CD8-positive, alpha-beta memory T cell (primary cell): ENCODE results near the gene CYP2A13. TPM values are rescaled to one million over a fixed set of nuclear protein-coding genes. Genes with fewer than 3 reads are reported as not detected.
"Not testable (repeated sequence)": the region's sequence is repeated elsewhere in the genome, so short reads cannot be mapped to it uniquely, and the experiment has no call there.

Experiments
- CTCF ChIA-PET: fragments of 350-600 bp; sonication (Branson Sonifier 250); formaldehyde crosslinking; loops from one replicate; lab custom pipeline; 2021; ENCODE audit warnings: antibody characterized with exemption; lab: Charles Lee
- POLR2A ChIA-PET: fragments of 350-600 bp; sonication (Branson Sonifier 250); formaldehyde crosslinking; loops from one replicate; lab custom pipeline; 2021; ENCODE audit warnings: antibody characterized with exemption; lab: Charles Lee
- DNase-seq, 5 donors: peaks; one replicate each; pipeline versions ENCODE4 v3.0.0 to v3.0.0-alpha.2; 2020 to 2022; ENCODE audit warnings: mixed read lengths in 1 of 5
- H3K27ac ChIP-seq: one replicate; pipeline ENCODE4 v1.7.0; 2013; ENCODE audit warnings: low read depth, mild to moderate bottlenecking, low read length, moderate library complexity
- H3K27me3 ChIP-seq: 2 replicates; pipeline ENCODE4 v1.7.0; 2013; ENCODE audit warnings: low read length, mild to moderate bottlenecking; ENCODE audit not compliant: insufficient read depth, poor library complexity, severe bottlenecking
- H3K36me3 ChIP-seq: 2 replicates; pipeline ENCODE4 v1.7.0; 2013; ENCODE audit warnings: mild to moderate bottlenecking, low read length, moderate library complexity; ENCODE audit not compliant: insufficient read depth
- H3K4me1 ChIP-seq: 2 replicates; pipeline ENCODE4 v1.7.0; 2013; ENCODE audit warnings: mild to moderate bottlenecking, low read length, moderate library complexity; ENCODE audit not compliant: insufficient read depth
- H3K4me3 ChIP-seq: 2 replicates; pipeline ENCODE4 v1.7.0; 2013; ENCODE audit warnings: mild to moderate bottlenecking, low read length
- H3K9me3 ChIP-seq: 2 replicates; pipeline ENCODE4 v1.7.0; 2013; ENCODE audit warnings: mild to moderate bottlenecking, low read length
- H3K27ac Mint-ChIP-seq, 8 donors: one replicate each; pipeline ENCODE4 v1.8.0; 2020 to 2021; ENCODE audit warnings: mixed read lengths in 8 of 8, mild to moderate bottlenecking in 6 of 8, inconsistent platforms in 3 of 8, moderate library complexity in 3 of 8
- H3K27me3 Mint-ChIP-seq, 2 donors: one replicate each; pipeline ENCODE4 v1.8.0; 2020 to 2021; ENCODE audit warnings: mixed read lengths in 2 of 2, mild to moderate bottlenecking in 1 of 2, moderate library complexity in 1 of 2
- H3K36me3 Mint-ChIP-seq, 3 donors: one replicate each; pipeline ENCODE4 v1.8.0; 2020 to 2021; ENCODE audit warnings: mixed read lengths in 3 of 3, inconsistent platforms in 1 of 3, mild to moderate bottlenecking in 1 of 3
- H3K4me1 Mint-ChIP-seq, 3 donors: one replicate each; pipeline ENCODE4 v1.8.0; 2020 to 2021; ENCODE audit warnings: mixed read lengths in 3 of 3, inconsistent platforms in 1 of 3, mild to moderate bottlenecking in 1 of 3
- H3K4me3 Mint-ChIP-seq, 7 donors: one replicate each; pipeline ENCODE4 v1.8.0; 2020 to 2021; ENCODE audit warnings: mixed read lengths in 7 of 7, mild to moderate bottlenecking in 6 of 7, moderate library complexity in 4 of 7, inconsistent platforms in 2 of 7
- H3K9me3 Mint-ChIP-seq, 5 donors: one replicate each; pipeline ENCODE4 v1.8.0; 2020 to 2022; ENCODE audit warnings: mixed read lengths in 5 of 5, mild to moderate bottlenecking in 3 of 5, moderate library complexity in 2 of 5, inconsistent platforms in 1 of 5
- polyA plus RNA-seq: library from polyadenylated mRNA; unstranded; fragments of 300-500 nt; fragmentation: Illumina TruSeq; gene quantifications from one replicate; pipeline ENCODE4 v1.2.3, GENCODE V29; 2021
- total RNA-seq, 2 experiments: library from RNA; stranded (reverse); gene quantifications; one replicate each; pipeline ENCODE4 v1.2.3, GENCODE V29; 2021

CYP2A13 gene
- total and polyA plus RNA-seq, 3 experiments from 2014 or later, result not detected

- Mint-ChIP-seq H3K4me3 (no peak overlapping the region), H3K9me3 (peaks cover 9 to 22% (median 17%) of the 10 kb centered on the region in 5 donors), H3K4me1 (no peaks in the 10 kb centered on the region), H3K36me3 (peaks cover 0 to 25% (median 0%) of the 10 kb centered on the region in 3 donors), H3K27ac (no peak overlapping the region), H3K27me3 (peaks cover 33 to 82% of the 10 kb centered on the region in 2 donors)
- POLR2A ChIA-PET, result interaction anchor here (0.6 kb wide), 1 partner anchor 36 kb away, joined by 3 read pairs; no protein-coding TSS in a partner anchor
- H3K4me1 ChIP-seq, result no peaks in the 10 kb centered on the region
- no peaks in the 10 kb centered on the region for H3K36me3 ChIP-seq
- DNase-seq, result no peak
- no peak overlapping the region for H3K4me3 ChIP-seq
- H3K27me3 ChIP-seq, result no peaks in the 10 kb centered on the region
- CTCF ChIA-PET, result no interaction called here
- no peak overlapping the region for H3K27ac ChIP-seq
- no peaks in the 10 kb centered on the region for H3K9me3 ChIP-seq
These were observed 4.7 kb upstream of the CYP2A13 start for GRCh38 chr19:41083516-41083915.

- H3K27ac Mint-ChIP-seq, result no peak overlapping the region
- H3K27me3 ChIP-seq, result peaks cover 5% of the 10 kb centered on the region
- no peaks in the 10 kb centered on the region for H3K9me3 ChIP-seq
- H3K4me1 Mint-ChIP-seq, result peaks cover 0 to 6% (median 3%) of the 10 kb centered on the region in 3 donors
- H3K4me3 Mint-ChIP-seq, result no peak overlapping the region
- H3K9me3 Mint-ChIP-seq, result peaks cover 3 to 7% (median 5%) of the 10 kb centered on the region in 5 donors
- H3K4me1 ChIP-seq, result no peaks in the 10 kb centered on the region
- DNase-seq, result no peak
- peaks cover 52 to 87% of the 10 kb centered on the region in 2 donors for H3K27me3 Mint-ChIP-seq
- H3K36me3 ChIP-seq, result no peaks in the 10 kb centered on the region
- H3K36me3 Mint-ChIP-seq, result peaks cover 0 to 16% (median 0%) of the 10 kb centered on the region in 3 donors
- ChIA-PET CTCF (interaction anchor here (0.6 kb wide), 1 partner anchor 199 kb away, joined by 3 read pairs; no protein-coding TSS in a partner anchor), POLR2A (no interaction called here)
- H3K4me3 ChIP-seq, result no peak overlapping the region
- no peak overlapping the region for H3K27ac ChIP-seq
These were observed 2.4 kb upstream of the CYP2A13 start for GRCh38 chr19:41085748-41086415.

- peaks cover 58 to 94% of the 10 kb centered on the region in 2 donors for H3K27me3 Mint-ChIP-seq
- peaks cover 0 to under 1% (median 0%) of the 10 kb centered on the region in 3 donors for H3K36me3 Mint-ChIP-seq
- CTCF ChIA-PET, result no interaction called here
- no peak overlapping the region for H3K27ac ChIP-seq
- H3K36me3 ChIP-seq, result no peaks in the 10 kb centered on the region
- H3K4me3 ChIP-seq, result no peak overlapping the region
- H3K27ac Mint-ChIP-seq, result no peak overlapping the region
- H3K4me3 Mint-ChIP-seq, result peak overlapping the region in 2 of 7 donors; percentile 1 to 8
- peak in 1 of 5 donors; percentile 9 for DNase-seq
- no peaks in the 10 kb centered on the region for H3K4me1 ChIP-seq
- peaks cover 0 to 2% (median 0%) of the 10 kb centered on the region in 5 donors for H3K9me3 Mint-ChIP-seq
- H3K27me3 ChIP-seq, result peaks cover 13% of the 10 kb centered on the region
- POLR2A ChIA-PET, result no interaction called here
- no peaks in the 10 kb centered on the region for H3K9me3 ChIP-seq
- H3K4me1 Mint-ChIP-seq, result peaks cover 0 to 6% (median 3%) of the 10 kb centered on the region in 3 donors
These were observed 1.7 kb downstream of the CYP2A13 start for GRCh38 chr19:41089959-41090358.

GRCh38 chr19:41095703-41096102 lies 7.5 kb downstream of the CYP2A13 start:
- Histone ChIP-seq H3K4me3 (no peak overlapping the region), H3K27me3 (peaks cover 7% of the 10 kb centered on the region), H3K27ac (no peak overlapping the region), H3K4me1 (no peaks in the 10 kb centered on the region), H3K36me3 (no peaks in the 10 kb centered on the region), H3K9me3 (no peaks in the 10 kb centered on the region)
- Mint-ChIP-seq H3K4me1 (peaks cover 3 to 11% (median 3%) of the 10 kb centered on the region in 3 donors), H3K27me3 (peaks cover 36 to 57% of the 10 kb centered on the region in 2 donors), H3K4me3 (no peak overlapping the region), H3K9me3 (peaks cover 0 to 7% (median 2%) of the 10 kb centered on the region in 5 donors), H3K36me3 (peaks cover 0 to 6% (median 0%) of the 10 kb centered on the region in 3 donors), H3K27ac (no peak overlapping the region)
- POLR2A ChIA-PET, result no interaction called here
- no peak for DNase-seq
- CTCF ChIA-PET, result no interaction called here

- Mint-ChIP-seq H3K36me3 (peaks cover 0 to 10% (median 0%) of the 10 kb centered on the region in 3 donors), H3K4me1 (peaks cover 3 to 11% (median 3%) of the 10 kb centered on the region in 3 donors), H3K27ac (no peak overlapping the region), H3K4me3 (peak overlapping the region in 1 of 7 donors; percentile 29), H3K9me3 (peaks cover 2 to 13% (median 4%) of the 10 kb centered on the region in 5 donors), H3K27me3 (peaks cover 33 to 51% of the 10 kb centered on the region in 2 donors)
- H3K36me3 ChIP-seq, result no peaks in the 10 kb centered on the region
- no peak overlapping the region for H3K4me3 ChIP-seq
- H3K4me1 ChIP-seq, result no peaks in the 10 kb centered on the region
- ChIA-PET POLR2A (no interaction called here), CTCF (no interaction called here)
- no peaks in the 10 kb centered on the region for H3K9me3 ChIP-seq
- no peak for DNase-seq
- no peak overlapping the region for H3K27ac ChIP-seq
- H3K27me3 ChIP-seq, result peaks cover 7% of the 10 kb centered on the region
These were observed 8.1 kb downstream of the CYP2A13 start for GRCh38 chr19:41096353-41096752.

GRCh38 chr19:41097302-41097701 lies 9.1 kb downstream of the CYP2A13 start:
- no peaks in the 10 kb centered on the region for H3K9me3 ChIP-seq
- H3K27ac ChIP-seq, result no peak overlapping the region
- H3K27me3 Mint-ChIP-seq, result peaks cover 28 to 44% of the 10 kb centered on the region in 2 donors
- CTCF ChIA-PET, result no interaction called here
- no peak overlapping the region for H3K4me3 ChIP-seq
- no peak for DNase-seq
- POLR2A ChIA-PET, result no interaction called here
- no peak overlapping the region for H3K27ac Mint-ChIP-seq
- peaks cover 0 to 19% (median 0%) of the 10 kb centered on the region in 3 donors for H3K36me3 Mint-ChIP-seq
- peaks cover 6% of the 10 kb centered on the region for H3K27me3 ChIP-seq
- peaks cover 10 to 22% (median 14%) of the 10 kb centered on the region in 5 donors for H3K9me3 Mint-ChIP-seq
- no peaks in the 10 kb centered on the region for H3K4me1 ChIP-seq
- no peaks in the 10 kb centered on the region for H3K36me3 ChIP-seq
- peaks cover 3 to 11% (median 3%) of the 10 kb centered on the region in 3 donors for H3K4me1 Mint-ChIP-seq
- H3K4me3 Mint-ChIP-seq, result no peak overlapping the region

DNA sequence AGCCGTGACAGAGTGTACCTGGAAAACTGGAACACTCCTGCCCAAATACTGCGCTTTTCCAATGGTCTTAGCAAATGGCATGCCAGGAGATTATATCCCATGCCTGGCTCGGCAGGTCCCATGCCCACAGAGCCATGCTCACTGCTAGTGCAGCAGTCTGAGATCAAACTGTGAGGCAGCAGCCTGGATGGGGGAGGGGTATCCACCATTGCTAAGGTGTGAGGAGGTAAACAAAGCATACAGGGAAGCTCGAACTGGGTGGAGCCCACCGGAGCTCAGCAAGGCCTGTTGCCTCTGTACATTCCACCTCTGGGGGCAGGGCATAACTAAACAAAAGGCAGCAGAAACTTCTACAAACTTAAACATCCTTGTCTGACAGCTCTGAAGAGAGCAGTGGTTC lies 10.5 kb downstream of the CYP2A13 start:
- peaks cover 3 to 11% (median 3%) of the 10 kb centered on the region in 3 donors for H3K4me1 Mint-ChIP-seq
- H3K27ac Mint-ChIP-seq, result no peak overlapping the region
- POLR2A ChIA-PET, result no interaction called here
- no peak overlapping the region for H3K4me3 ChIP-seq
- CTCF ChIA-PET, result no interaction called here
- H3K4me1 ChIP-seq, result no peaks in the 10 kb centered on the region
- H3K27me3 Mint-ChIP-seq, result peaks cover 27 to 30% of the 10 kb centered on the region in 2 donors
- peaks cover 10 to 25% (median 16%) of the 10 kb centered on the region in 5 donors for H3K9me3 Mint-ChIP-seq
- H3K27ac ChIP-seq, result no peak overlapping the region
- no peaks in the 10 kb centered on the region for H3K27me3 ChIP-seq
- no peak for DNase-seq
- H3K4me3 Mint-ChIP-seq, result no peak overlapping the region
- peaks cover 0 to 22% (median 0%) of the 10 kb centered on the region in 3 donors for H3K36me3 Mint-ChIP-seq
- H3K9me3 ChIP-seq, result no peaks in the 10 kb centered on the region
- H3K36me3 ChIP-seq, result no peaks in the 10 kb centered on the region

DNA sequence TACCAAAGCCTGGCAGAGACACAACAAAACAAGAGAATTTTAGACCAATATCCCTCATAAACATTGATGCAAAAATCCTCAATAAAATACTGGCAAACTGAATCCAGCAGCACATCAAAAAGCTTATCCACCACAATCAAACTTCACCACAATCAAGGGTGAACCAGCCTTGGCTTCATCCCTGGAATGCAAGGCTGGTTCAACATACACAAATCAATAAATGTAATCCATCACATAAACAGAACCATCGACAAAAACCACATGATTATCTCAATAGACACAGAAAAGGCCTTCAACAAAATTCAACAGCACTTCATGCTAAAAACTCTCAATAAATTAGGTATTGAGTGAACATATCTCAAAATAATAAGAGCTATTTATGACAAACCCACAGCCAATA lies 14.0 kb downstream of the CYP2A13 start:
- peaks cover 15 to 31% (median 22%) of the 10 kb centered on the region in 5 donors for H3K9me3 Mint-ChIP-seq
- CTCF ChIA-PET, result not testable (repeated sequence)
- H3K36me3 Mint-ChIP-seq, result peaks cover 0 to 20% (median 0%) of the 10 kb centered on the region in 3 donors

More for the DNA sequence above, 14.0 kb downstream of the CYP2A13 start:
- DNase-seq, H3K27ac ChIP-seq, H3K4me1 Mint-ChIP-seq, H3K27me3 ChIP-seq, H3K9me3 ChIP-seq, H3K36me3 ChIP-seq, H3K4me1 ChIP-seq, POLR2A ChIA-PET, H3K4me3 ChIP-seq, H3K4me3 Mint-ChIP-seq: not testable (repeated sequence)
- H3K27ac Mint-ChIP-seq, result peak overlapping the region in 1 of 8 donors; percentile 40
- peaks cover 9 to 27% of the 10 kb centered on the region in 2 donors for H3K27me3 Mint-ChIP-seq
